Forelimb muscle (tissue), 1 donor: ENCODE data around the gene TMEM141. TPM values are rescaled to one million over a fixed set of nuclear protein-coding genes. Genes with fewer than 3 reads are reported as not detected.
"Not testable (repeated sequence)": the region's sequence is repeated elsewhere in the genome, so short reads cannot be mapped to it uniquely, and the experiment has no call there.

ENCODE experiments used
- DNase-seq: peaks from one replicate; pipeline ENCODE4 v3.0.0-alpha.2; 2013; ENCODE audit warnings: low read depth
- polyA plus RNA-seq: library from polyadenylated mRNA; unstranded; fragments of 120-200 nt; gene quantifications from one replicate; pipeline ENCODE4 v1.2.1, GENCODE V29; 2013; ENCODE audit not compliant: insufficient read length

Gene TMEM141
- polyA plus RNA-seq, 1 donor: 34.8 TPM

GRCh38 chr9:136755302-136756133, 35.6 kb upstream of the TMEM141 start:
- not testable (repeated sequence) for DNase-seq

DNA sequence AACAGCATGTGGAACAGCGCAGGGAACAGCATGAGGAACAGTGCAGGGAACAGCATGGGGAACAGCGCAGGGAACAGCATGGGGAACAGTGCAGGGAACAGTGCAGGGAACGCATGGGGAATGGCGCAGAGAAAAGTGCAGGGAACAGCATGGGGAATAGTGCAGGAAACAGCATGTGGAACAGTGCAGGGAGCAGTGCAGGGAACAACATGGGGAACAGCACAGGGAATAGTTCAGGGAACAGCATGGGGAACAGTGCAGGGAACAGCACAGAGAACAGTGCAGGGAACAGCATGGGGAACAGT, 35.1 kb upstream of the TMEM141 start:
- no peak for DNase-seq

GRCh38 chr9:136756836-136757235, 34.3 kb upstream of the TMEM141 start:
- DNase-seq: no peak

DNA sequence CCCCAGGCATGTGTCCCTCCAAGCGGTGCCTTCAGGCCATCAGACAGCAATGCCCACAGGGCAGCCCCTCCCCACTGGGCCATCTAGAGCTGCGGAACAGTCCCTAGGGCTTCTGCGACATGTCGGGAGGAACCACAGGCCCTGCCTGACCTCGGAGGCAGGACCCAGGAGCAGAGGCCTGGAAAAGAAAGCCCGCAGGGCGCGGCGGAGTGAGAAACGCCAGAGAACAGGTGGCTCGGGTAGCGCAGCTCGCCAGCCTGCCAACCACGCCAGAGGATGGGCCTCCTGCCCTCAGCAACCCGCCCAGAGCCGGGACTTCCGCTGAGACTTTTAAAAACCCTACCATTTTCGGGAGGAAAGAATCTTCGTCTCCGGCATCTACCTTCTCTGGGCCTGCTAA, 33.8 kb upstream of the TMEM141 start:
- DNase-seq: no peak

GRCh38 chr9:136757751-136758140, 33.4 kb upstream of the TMEM141 start:
- DNase-seq: no peak

- DNase-seq: no peak
Measured at GRCh38 chr9:136759001-136759400, 32.1 kb upstream of the TMEM141 start.

DNA sequence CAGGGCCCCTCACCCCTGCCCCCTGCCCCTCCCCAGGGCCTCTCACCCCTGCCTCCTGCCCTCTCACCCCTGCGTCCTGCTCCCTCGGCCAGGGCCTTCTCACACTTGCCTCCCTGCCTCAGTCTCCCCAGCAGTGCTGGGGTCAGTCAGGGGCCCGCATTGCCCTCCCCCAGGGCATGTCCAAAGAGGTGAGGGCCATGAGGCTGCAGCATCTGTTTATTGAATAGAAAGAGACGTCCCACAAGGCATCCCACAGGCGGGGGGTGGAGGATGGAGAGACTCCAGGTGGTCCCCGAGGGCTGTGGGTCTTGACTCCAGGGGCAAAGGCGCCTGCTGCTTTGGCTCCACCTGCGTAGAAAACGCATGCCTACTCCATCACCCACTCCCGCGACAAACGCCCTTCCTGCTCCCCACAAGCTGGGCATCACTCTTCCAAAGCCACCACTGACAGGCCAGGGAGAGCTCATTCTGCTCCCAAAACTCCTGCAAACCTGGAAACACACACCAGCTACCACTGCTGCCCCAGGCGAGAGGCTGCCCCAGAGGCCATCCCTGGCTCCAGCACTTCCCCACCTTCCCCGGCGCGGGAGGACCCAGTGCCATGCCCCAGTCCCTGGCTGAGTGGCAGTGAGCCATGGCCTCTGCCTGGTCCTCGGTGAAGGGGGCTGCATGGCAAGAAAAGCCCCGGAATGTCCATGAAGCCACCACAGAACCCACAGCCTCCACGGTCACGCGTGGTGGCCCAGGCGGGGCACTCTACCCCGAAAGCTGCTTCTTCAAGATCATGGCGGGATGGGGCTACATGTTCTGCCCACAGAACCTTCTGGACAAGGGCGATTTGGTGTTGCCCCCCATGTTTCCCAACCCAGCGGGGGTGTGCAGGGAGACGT, 31.5 kb upstream of the TMEM141 start:
- no peak for DNase-seq

DNA sequence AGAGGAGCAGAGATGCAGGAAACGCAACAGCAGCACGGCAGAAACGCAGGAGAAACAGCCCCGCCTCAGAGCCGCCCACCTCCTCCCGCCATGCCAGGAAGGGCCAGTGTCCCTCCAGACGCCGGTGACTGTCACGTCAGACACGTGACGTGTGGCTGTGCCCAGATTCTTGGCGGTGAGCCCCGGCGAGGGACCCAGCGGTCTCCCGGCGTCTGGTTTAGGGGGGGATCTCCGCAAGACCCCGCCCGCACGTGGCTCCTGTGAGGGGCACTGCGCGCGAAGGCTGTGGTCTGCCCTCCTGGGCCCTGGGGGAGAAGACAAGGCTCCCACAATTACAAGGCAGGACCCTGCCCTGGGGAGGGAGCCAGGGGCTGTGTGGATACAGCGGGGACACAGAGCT, 30.7 kb upstream of the TMEM141 start:
- DNase-seq: no peak

DNA sequence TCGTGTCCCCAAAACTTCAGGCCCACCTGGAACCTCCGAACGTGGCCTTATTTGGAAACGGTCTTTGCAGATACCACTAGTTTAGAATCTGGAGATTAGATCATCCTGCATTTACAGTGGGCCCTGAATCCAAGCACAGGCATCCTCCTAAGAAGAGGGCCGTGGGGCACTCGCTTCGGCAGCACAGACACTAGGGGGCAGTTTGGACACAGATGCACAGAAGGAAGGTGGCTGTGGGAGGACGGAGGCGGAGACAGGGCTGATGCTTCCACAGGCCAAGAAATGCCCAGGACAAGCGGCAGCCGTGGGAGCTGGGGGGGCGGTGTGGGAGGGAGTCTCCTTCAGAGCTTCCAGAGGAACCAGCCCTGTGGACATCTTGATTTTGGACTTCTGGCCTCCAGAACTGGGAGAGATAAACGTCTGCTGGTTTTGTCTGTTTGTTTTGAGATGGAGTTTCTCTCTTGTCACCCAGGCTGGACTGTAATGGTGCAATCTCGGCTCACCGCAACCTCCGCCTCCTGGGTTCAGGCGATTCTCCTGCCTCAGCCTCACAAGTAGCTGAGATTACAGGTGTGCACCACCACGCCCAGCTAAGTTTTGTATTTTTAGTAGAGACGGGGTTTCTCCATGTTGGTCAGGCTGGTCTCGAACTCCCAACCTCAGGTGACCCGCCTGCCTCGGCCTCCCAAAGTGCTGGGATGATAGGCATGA, 30.2 kb upstream of the TMEM141 start:
- not testable (repeated sequence) for DNase-seq

DNA sequence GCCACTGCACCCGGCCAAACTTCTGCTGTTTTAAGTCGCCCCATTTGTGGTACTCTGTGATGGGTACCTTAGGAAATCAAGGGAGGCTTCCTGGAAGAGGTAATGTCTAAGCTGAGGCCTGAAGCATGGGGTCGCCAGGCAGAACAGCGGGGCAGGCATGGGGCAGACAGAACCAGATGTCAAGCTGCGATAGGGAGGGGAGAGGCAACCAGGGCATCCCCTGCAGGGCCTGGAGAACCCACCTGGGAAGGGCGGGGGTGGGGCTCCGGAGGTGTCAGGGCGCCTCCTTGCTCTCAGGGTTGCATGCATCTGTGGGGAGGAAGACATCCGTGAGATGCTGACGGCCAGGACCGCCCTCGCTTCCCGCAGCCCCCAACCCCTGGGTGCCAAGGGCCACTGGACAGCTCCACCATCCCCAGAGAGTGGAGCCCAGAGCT, 29.6 kb upstream of the TMEM141 start:
- DNase-seq: no peak

- no peak for DNase-seq
Measured at GRCh38 chr9:136762221-136762691, 28.9 kb upstream of the TMEM141 start.

- DNase-seq: no peak
Measured at GRCh38 chr9:136762915-136763648, 28.1 kb upstream of the TMEM141 start.

DNA sequence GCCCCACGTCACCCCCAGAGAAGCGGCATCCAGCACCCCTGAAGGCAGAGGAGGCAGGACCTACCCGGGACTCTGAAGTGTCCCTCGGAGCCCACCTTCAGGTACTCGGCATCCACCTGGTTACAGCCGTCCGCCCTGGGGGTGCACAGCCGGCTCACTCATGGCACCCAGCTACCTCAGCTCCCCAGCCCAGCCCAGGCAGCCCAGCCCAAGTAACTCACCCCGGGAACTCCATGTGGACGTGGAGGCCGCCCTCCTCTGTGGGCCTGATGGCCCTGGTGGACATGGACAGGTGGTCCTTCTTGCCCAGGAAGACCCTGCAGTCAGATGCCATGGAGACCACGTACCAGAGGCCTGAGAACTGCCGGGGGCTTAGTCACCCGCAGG, 27.5 kb upstream of the TMEM141 start:
- DNase-seq: no peak

DNA sequence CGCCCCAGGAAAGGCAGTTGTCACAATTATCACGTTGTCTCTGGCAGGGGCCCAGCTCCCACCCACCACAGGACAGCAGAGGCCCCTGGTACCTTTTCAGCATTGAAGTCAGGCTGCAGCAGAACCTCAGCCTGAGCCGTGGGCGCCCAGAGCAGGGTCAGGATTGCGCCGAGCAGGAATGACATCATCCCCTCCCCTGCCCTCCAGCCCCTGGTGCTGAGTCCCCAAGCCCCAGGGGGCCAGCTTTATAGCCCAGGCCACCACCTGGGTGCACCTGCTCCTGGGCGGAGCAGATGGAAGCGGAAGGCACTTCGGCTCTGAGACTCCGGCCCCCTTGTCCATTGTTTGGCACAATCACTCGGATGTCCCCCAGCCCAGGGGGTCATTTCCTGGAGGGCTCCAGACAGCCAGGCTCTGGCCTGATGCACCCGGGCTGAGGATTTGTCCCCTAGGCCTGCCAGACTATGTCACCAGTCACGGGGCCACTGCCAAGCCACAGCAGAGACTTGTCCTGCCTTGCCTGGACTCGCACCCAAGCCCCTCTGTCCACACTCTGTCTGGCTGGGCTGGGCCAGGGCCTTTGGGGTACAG, 26.7 kb upstream of the TMEM141 start, which contains the start of gene LCN15:
LCN15 (minus strand) TSS at position 218 of the 591 bp plus-strand sequence; CDS start at position 188, 30 bp downstream.
- DNase-seq: no peak

GRCh38 chr9:136765041-136765440, 26.1 kb upstream of the TMEM141 start:
- no peak for DNase-seq

- not testable (repeated sequence) for DNase-seq
Measured at GRCh38 chr9:136765745-136766409, 25.3 kb upstream of the TMEM141 start.

DNA sequence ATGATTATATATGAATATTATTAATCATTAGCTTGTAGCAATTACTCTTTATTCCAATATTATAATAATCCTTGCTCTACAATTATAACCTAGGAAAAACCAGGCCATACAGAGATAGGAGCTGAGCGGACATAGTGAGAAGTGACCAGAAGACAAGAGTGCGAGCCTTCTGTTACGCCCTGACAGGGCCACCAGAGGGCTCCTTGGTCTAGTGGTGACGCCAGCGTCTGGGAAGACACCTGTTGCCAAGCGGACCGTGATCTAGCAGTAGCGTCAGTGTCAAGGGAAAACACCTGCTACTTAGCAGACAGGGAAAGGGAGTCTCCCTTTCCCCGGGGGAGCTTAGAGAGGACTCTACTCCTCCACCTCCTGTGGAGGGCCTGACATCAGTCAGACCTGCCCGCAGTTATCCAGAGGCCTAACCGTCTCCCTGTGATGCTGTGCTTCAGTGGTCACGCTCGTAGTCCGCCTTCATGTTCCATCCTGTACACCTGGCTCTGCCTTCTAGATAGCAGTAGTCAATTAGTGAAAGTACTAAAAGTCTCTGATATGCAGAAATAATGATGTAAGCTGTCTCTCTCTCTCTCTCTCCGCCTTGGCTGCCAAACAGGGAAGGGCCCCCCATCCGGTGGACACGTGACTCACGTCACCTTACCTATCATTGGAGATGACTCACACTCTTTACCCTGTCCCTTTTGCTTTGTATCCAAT, 24.6 kb upstream of the TMEM141 start:
- peak; percentile 24 for DNase-seq

- no peak for DNase-seq
Measured at GRCh38 chr9:136769710-136770191, 21.4 kb upstream of the TMEM141 start.

- no peak for DNase-seq
Measured at GRCh38 chr9:136771907-136772415, 19.2 kb upstream of the TMEM141 start.
